Left colon (tissue), 2 donors: ENCODE results near the gene MRTFA. TPM values are rescaled to one million over a fixed set of nuclear protein-coding genes. Genes with fewer than 3 reads are reported as not detected.
"Not testable (repeated sequence)": the region's sequence is repeated elsewhere in the genome, so short reads cannot be mapped to it uniquely, and the experiment has no call there.

Experiments
- ATAC-seq: fragments of 200-7000 bp; cut with Tn5 transposase; one replicate; pipeline ENCODE4 v1.9.1; 2020; ENCODE audit warnings: mild to moderate bottlenecking, moderate library complexity
- DNase-seq, 2 donors: peaks; one replicate each; pipeline ENCODE4 v3.0.0-alpha.2; 2020
- intact Hi-C, 2 donors: fragments of 100-400 bp; cut with DNase I in 1 of 2; cut with micrococcal nuclease in 1 of 2; formaldehyde crosslinking; loops; one replicate each; pipeline versions ENCODE4 v1.11.2 to v1.14.0; 2022; cut with DNase I, micrococcal nuclease
- total RNA-seq, 2 donors: library from RNA; stranded (reverse); fragmentation: NEBNext Ultra II Directional; extraction: Animal tissue kit (Norgen Biotek cat#: 25700); gene quantifications; one replicate each; pipeline ENCODE4 v1.2.1, GENCODE V29; 2021
- donor health status: DM: no; HTN: no; CAD: no.
- donor health status: DM: yes; HTN: yes; CAD: no.

MRTFA gene
- total RNA-seq, 2 donors from 2014 or later: 42.1 to 44.4 TPM

- DNase-seq (no peak), ATAC-seq (no peak)
- intact Hi-C loops: no loop called here
Measured at GRCh38 chr22:40404251-40405177, 232.0 kb downstream of the MRTFA start.

GRCh38 chr22:40403651-40404050 is 232.9 kb downstream of the MRTFA start:
- intact Hi-C loops: no loop called here

DNA sequence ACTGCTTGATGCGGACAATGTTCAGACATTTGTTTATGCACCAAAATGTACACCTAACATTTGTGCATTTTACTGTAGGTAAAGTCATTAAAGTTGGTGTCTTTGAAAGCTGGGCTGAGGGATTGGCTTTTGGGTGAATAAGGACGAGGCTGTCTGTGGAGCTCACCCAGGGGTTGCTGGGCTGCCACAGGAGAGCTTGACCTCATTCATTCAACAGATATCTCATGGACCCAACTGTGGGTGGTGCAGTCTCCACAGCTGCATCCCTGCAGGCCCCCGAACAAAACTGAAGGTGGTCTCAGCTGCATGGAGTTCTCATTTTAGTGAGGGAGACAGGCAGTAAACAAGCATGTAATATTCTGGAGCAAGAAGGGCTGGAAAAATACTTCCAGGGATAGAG is 233.4 kb downstream of the MRTFA start:
- no peak for ATAC-seq
- intact Hi-C loops: no loop called here
- DNase-seq: no peak

More at GRCh38 chr22:40403651-40404050, 232.9 kb downstream of the MRTFA start:
- ATAC-seq: no peak
- no peak for DNase-seq

DNA sequence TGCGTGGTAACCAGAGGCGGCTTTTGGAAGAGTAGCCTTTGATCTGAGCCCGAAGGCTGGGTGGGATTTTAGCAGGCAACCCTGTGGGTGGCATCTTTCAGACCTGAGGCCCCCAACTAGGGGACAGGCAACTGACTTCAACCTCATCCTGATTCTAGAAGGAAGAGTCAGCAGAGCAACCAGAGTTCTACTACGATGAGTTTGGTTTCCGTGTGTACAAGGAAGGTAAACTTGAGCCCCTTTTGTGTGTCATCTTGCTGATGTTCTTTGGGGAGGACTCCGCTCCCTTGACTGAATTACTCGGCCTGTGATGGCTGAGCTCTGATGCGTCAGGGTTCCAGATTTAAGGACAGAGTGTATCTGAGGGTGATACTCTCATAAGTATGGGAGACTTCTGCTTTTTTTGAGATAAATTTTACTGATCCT is 234.5 kb downstream of the MRTFA start:
- ATAC-seq (no peak), DNase-seq (no peak)
- intact Hi-C loops: no loop called here

DNA sequence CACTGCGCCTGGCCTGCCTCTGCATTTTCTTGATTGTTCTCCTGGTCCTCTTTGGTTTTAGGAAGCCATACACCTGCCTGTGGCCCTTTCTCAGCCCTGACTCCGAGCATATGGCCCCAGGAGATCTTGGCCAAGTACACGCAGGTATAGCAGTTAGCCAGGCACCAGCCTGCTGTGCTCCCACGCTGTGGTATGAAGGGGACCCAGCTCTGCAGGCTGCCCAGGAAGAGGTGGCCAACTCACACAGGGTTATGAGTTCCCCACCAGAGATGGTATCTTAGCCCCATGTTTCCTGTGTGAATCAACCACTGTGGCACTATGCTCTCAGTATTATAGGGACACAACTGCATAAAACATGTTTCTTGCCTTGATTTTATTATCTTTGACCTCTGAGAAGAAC is 235.0 kb downstream of the MRTFA start:
- DNase-seq (no peak), ATAC-seq (no peak)
- intact Hi-C loops: no loop called here

DNA sequence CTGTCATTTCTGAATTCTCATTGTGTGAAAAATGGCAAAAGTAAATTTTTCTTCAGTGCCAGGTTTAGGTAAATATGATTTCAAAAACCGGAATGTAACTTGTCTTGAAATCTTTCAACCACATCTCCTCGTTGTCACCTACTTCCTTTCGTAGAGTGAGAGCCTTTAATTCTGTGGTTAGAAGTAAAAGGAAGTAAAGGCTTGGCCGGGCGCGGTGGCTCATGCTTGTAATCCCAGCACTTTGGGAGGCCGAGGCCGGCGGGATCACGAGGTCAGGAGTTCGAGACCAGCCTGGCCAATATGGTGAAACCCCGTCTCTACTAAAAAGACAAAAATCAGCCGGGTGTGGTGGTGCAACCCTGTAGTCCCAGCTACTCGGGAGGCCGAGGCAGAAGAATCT is 236.4 kb downstream of the MRTFA start:
- peak in 1 of 2 donors; percentile 55 for DNase-seq
- intact Hi-C loops: no loop called here
- ATAC-seq: no peak

DNA sequence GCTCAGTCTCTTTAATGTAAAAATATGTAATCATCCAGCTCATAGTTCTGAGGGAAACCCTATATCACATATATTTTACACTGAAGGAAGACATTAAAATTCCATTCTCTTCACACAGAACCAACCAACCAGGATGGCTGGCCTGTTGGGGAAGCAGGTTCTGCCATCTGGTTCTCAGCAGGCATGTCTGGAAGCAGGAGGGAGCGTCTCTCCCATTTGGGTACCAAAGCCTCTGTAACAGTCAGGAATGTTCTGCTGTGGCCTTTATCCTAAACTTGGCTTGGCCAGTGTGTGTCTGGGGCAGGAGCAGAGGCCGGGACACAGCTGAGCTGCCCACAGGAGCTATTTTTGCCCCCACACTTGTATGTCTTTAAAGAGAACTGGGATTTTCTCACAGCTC is 236.9 kb downstream of the MRTFA start:
- ATAC-seq: no peak
- intact Hi-C loops: no loop called here
- no peak for DNase-seq

- peak; percentile 12 for ATAC-seq
- no peak for DNase-seq
- intact Hi-C loops: no loop called here
Measured at GRCh38 chr22:40397396-40397795, 239.1 kb downstream of the MRTFA start.

GRCh38 chr22:40396882-40397281 is 239.6 kb downstream of the MRTFA start:
- DNase-seq: peak; percentile 81 to 91
- peak; percentile 94 for ATAC-seq
- intact Hi-C loops: no loop called here

DNA sequence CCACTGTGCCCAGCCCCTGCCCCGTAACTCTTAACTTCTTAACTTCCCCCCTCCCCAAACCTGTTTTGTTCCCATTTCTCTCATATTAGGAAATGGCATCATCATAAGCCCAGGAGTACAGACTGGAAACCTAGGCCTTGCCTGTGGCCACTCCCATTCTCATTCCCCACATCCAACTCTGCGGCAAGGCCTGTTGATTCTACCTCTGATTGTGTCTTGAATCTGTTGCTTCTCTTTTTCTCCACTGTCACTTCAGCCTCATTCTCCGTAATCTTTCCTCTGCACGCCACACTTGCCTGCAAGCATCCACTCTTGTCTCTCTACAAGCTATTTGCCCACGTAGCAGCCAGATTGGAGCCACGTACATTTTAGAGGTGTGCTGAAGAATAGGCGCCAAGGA is 240.9 kb downstream of the MRTFA start:
- ATAC-seq: no peak
- intact Hi-C loops: no loop called here
- DNase-seq: no peak

DNA sequence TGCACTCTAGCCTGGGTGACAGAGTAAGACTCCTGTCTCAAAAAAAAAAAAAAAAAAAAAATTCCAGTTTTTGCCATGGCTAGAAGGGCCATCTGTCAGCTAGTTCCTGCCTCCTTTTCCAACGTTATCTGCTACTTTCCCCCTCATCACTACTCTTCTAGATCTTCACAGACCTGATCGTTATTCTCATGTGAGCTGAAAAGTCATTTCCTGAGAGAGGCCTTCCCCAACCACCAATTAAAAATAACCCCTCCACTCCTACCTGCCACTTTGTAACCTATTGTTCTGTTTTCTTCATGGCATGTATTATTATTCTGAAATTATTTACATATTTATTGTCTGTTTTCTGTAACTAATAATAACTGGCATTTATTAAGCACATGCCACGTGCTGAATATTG is 241.9 kb downstream of the MRTFA start:
- DNase-seq (no peak), ATAC-seq (no peak)
- intact Hi-C loops: no loop called here

GRCh38 chr22:40392618-40393017 is 243.9 kb downstream of the MRTFA start:
- ATAC-seq: no peak
- intact Hi-C loops: no loop called here
- no peak for DNase-seq

GRCh38 chr22:40391417-40391816 is 245.1 kb downstream of the MRTFA start:
- DNase-seq: no peak
- ATAC-seq: no peak
- intact Hi-C loops: no loop called here

GRCh38 chr22:40388231-40388630 is 248.3 kb downstream of the MRTFA start:
- ATAC-seq: no peak

GRCh38 chr22:40387746-40388145 is 248.8 kb downstream of the MRTFA start:
- ATAC-seq (peak; percentile 82), DNase-seq (peak; percentile 47 to 55)
- intact Hi-C loops: no loop called here

More at GRCh38 chr22:40388231-40388630, 248.3 kb downstream of the MRTFA start:
- no peak for DNase-seq
- intact Hi-C loops: no loop called here

- intact Hi-C loops: no loop called here
- peak; percentile 67 for ATAC-seq
- no peak for DNase-seq
Measured at GRCh38 chr22:40385036-40385782, 251.3 kb downstream of the MRTFA start.

DNA sequence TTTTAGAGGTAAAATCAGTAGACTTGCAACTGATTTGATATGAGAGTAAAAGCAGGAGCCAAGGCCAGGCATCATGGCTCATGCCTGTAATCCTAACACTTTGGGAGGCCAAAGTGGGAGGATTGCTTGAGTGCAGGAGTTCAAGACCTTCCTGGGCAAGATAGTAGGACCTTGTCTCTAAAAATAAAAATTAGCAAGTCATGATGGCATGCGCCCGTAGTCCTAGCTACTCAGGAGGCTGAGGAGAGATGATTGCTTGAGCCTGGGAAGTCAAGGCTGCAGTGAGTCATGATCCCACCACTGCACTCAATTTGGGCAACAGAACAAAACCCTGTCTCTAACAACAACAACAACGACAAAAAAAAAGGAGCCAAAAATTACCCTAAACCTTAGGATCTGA is 252.6 kb downstream of the MRTFA start:
- no peak for DNase-seq
- intact Hi-C loops: no loop called here
- ATAC-seq: no peak

DNA sequence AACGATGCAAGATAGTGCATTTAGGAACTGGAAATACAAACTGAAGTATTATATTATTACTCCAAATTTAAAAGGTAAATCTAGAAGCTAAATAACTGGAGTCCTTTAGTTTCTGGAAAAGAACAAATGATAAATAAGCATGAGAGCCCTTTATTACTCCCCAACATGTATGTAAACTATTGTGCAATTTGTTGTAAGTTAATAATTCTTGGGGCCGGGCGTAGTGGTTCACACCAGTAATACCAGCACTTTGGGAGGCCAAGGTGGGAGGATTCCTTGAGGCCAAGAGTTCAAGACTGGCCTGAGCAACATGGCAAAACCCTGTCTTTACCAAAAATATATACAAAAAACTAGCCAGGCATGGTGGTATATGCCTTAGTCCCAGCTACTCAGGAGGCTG is 255.1 kb downstream of the MRTFA start:
- DNase-seq: no peak
- intact Hi-C loops: no loop called here
- no peak for ATAC-seq

- DNase-seq, intact Hi-C loops, ATAC-seq: not testable (repeated sequence)
Measured at GRCh38 chr22:40378448-40378847, 258.1 kb downstream of the MRTFA start.

DNA sequence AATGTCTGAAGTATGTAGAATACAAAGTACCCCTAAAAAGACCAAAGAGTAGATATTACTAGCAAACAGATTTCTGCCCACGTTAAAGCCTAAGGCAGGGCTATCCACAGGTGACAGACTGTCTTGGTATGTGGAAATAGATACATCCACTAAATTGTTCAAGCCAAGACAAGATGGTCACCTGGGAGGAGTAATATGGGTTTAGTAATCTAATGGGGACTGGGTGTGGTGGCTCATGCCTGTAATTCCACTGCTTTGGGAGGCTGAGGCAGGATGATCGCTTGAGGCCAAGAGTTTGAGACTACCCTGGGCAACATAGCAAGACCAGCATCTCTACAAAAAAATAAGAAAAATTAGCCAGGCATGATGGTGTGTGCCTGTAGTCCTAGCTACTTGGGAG is 258.6 kb downstream of the MRTFA start:
- DNase-seq: no peak
- ATAC-seq: no peak
- intact Hi-C loops: no loop called here
